ENCODE results near the gene KRTAP12-1.

KRTAP12-1 gene

DNA sequence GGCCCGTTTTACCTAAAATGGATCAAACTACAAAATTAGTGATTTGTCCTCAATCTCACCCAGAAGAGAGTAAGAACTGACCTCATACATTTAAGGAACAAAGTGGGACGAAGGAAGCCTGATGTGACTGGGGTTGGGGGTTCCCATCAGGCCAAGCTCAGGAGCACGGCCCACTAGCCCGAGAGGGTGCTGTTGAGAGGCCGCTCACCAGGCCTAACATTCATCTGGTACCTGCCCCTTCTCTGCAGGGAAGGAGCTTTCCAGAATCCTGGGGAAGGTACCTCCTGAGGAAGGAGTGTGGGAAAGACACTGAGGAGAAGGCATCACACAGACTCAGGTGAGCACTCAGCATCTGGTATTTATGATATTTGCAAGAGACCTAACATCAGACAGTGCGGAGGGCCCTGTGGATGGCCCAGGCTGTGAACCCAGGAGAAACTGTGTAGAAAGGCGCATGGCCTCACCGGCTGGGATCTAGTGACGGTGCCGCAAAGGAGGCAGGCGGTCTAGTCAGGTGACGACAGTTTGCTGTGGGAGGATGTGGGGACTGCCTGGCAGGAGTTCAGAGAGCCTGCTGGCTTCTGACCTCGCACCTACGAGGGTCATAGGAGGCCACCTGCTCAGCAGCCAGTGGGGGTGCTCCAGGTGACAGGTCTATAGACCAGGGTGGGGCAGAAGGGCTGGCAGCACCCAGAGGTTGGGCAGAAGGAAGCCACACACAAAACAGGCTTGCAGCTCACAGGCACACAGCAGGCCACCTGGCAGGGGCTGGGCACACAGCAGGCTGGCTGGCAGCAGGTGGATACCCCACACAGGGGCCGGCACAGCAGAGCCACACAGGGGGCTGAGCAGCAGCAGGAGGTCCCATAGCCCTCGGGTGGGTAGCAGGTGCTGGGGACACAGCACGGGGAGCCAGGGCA is 28.0 kb downstream of the KRTAP12-1 start:
- no peak for TF ChIP-seq CTCF (conservative IDR thresholded peaks at IDR 0.05; ENCODE audit: low read depth, low read length)
- no peak overlapping the region for H3K27ac ChIP-seq

GRCh38 chr21:44653123-44653522 is 28.8 kb downstream of the KRTAP12-1 start:
- no peak overlapping the region for H3K9ac ChIP-seq
- peaks cover 52% of the 10 kb centered on the region for H3K27me3 ChIP-seq (ENCODE audit: insufficient read depth, low read depth)
- H3K79me2 ChIP-seq (ENCODE audit: insufficient read depth, low read depth): no peaks in the 10 kb centered on the region
- no peaks in the 10 kb centered on the region for H3K36me3 ChIP-seq (ENCODE audit: insufficient read depth)
- H3K27ac ChIP-seq: no peak overlapping the region
- no peaks in the 10 kb centered on the region for H3K4me1 ChIP-seq (ENCODE audit: low read depth, poor library complexity, severe bottlenecking)
- no peak for TF ChIP-seq CTCF (conservative IDR thresholded peaks at IDR 0.05; ENCODE audit: low read depth, low read length)
- H3K4me2 ChIP-seq: no peak overlapping the region
- no peak overlapping the region for H2AFZ ChIP-seq (ENCODE audit: low read depth)
- no peaks in the 10 kb centered on the region for H4K20me1 ChIP-seq (ENCODE audit: insufficient read depth)
- H3K4me3 ChIP-seq (IDR thresholded peaks at IDR 0.05; ENCODE audit: insufficient read depth, low read depth, low read length): no peak overlapping the region

More for the DNA sequence above, 28.0 kb downstream of the KRTAP12-1 start:
- H4K20me1 ChIP-seq (ENCODE audit: insufficient read depth): no peaks in the 10 kb centered on the region
- H3K79me2 ChIP-seq (ENCODE audit: insufficient read depth, low read depth): no peaks in the 10 kb centered on the region
- H3K36me3 ChIP-seq (ENCODE audit: insufficient read depth): no peaks in the 10 kb centered on the region
- no peak overlapping the region for H2AFZ ChIP-seq (ENCODE audit: low read depth)
- H3K27me3 ChIP-seq (ENCODE audit: insufficient read depth, low read depth): peaks cover 46% of the 10 kb centered on the region
- H3K4me3 ChIP-seq (IDR thresholded peaks at IDR 0.05; ENCODE audit: insufficient read depth, low read depth, low read length): no peak overlapping the region
- no peak overlapping the region for H3K9ac ChIP-seq
- H3K4me2 ChIP-seq: no peak overlapping the region
- H3K4me1 ChIP-seq (ENCODE audit: low read depth, poor library complexity, severe bottlenecking): no peaks in the 10 kb centered on the region

- Histone ChIP-seq H2AFZ (ENCODE audit: low read depth) (no peak overlapping the region), H3K4me3 (IDR thresholded peaks at IDR 0.05; ENCODE audit: insufficient read depth, low read depth, low read length) (no peak overlapping the region), H3K4me2 (no peak overlapping the region), H4K20me1 (ENCODE audit: insufficient read depth) (no peaks in the 10 kb centered on the region), H3K9ac (no peak overlapping the region), H3K27ac (no peak overlapping the region), H3K36me3 (ENCODE audit: insufficient read depth) (no peaks in the 10 kb centered on the region), H3K27me3 (ENCODE audit: insufficient read depth, low read depth) (peaks cover 68% of the 10 kb centered on the region), H3K4me1 (ENCODE audit: low read depth, poor library complexity, severe bottlenecking) (no peaks in the 10 kb centered on the region), H3K79me2 (ENCODE audit: insufficient read depth, low read depth) (no peaks in the 10 kb centered on the region)
- no peak for TF ChIP-seq CTCF (conservative IDR thresholded peaks at IDR 0.05; ENCODE audit: low read depth, low read length)
These were observed 30.8 kb downstream of the KRTAP12-1 start for GRCh38 chr21:44650973-44651675.

DNA sequence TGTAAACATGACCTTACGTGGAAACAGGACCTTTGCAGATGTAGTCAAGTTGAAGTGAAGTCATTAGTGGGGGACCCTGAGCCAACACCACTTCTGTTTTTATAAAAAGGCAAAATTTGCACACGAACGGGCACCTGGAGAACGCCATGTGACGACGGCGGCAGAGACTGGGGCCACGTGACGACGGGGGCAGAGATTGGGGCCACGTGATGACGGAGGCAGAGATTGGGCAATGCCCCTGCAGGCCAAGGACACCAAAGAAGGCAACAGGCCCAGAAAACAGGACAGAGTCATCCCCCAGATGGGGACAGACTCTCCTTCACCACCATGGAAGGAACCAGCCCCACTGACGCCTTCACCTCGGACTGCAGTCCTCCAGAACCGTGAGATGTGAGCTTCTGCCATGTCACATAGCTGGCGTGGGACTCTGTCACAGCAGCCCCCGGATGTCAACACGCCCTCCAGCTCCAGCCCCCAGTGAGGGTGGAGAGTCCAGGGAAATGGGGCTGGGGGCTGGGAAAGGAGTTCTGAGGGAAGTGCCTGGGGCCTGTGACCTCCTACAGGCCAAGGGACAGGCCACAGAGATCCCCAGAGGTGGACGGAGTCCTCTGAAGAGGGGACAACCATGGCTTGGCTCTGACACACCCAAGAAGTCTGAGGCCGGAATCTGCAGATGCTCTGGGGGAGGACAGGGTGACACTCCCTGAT is 31.5 kb downstream of the KRTAP12-1 start:
- H3K27ac ChIP-seq: no peak overlapping the region
- H2AFZ ChIP-seq (ENCODE audit: low read depth): no peak overlapping the region
- no peak overlapping the region for H3K4me2 ChIP-seq

More for the DNA sequence above, 31.5 kb downstream of the KRTAP12-1 start:
- H3K79me2 ChIP-seq (ENCODE audit: insufficient read depth, low read depth): no peaks in the 10 kb centered on the region
- H4K20me1 ChIP-seq (ENCODE audit: insufficient read depth): no peaks in the 10 kb centered on the region
- H3K4me1 ChIP-seq (ENCODE audit: low read depth, poor library complexity, severe bottlenecking): no peaks in the 10 kb centered on the region
- no peak overlapping the region for H3K9ac ChIP-seq
- TF ChIP-seq CTCF (conservative IDR thresholded peaks at IDR 0.05; ENCODE audit: low read depth, low read length): no peak
- no peaks in the 10 kb centered on the region for H3K36me3 ChIP-seq (ENCODE audit: insufficient read depth)
- no peak overlapping the region for H3K4me3 ChIP-seq (IDR thresholded peaks at IDR 0.05; ENCODE audit: insufficient read depth, low read depth, low read length)
- H3K27me3 ChIP-seq (ENCODE audit: insufficient read depth, low read depth): peaks cover 72% of the 10 kb centered on the region

All from KMS-11 (cell line).